GM12875 (cell line): ENCODE measurements around the gene RPTOR.

Experiments used
- H3K4me3 ChIP-seq: one replicate; pipeline ENCODE4 v1.5.1; 2011; ENCODE audit warnings: low read depth, low read length, control low read depth
- CTCF ChIP-seq: IDR thresholded peaks from 2 replicates; pipeline ENCODE4 v1.5.1; 2011; ENCODE audit warnings: low read depth, mild to moderate bottlenecking, control low read depth, inconsistent platforms, low read length, moderate library complexity, borderline replicate concordance; ENCODE audit not compliant: insufficient read depth

The RPTOR gene

GRCh38 chr17:80989586-80989913, 444.9 kb downstream of the RPTOR start:
- H3K4me3 ChIP-seq = no peak overlapping the region
- TF ChIP-seq CTCF = no peak

- H3K4me3 ChIP-seq = peak overlapping the region; percentile 69
- no peak for TF ChIP-seq CTCF
Measured at GRCh38 chr17:80990921-80991644, 446.4 kb downstream of the RPTOR start.

- H3K4me3 ChIP-seq = peak within 1 kb of the TSS; percentile 69
- TF ChIP-seq CTCF = 0 out of 2 replicates have a peak, but pooled peaks have one; percentile 11
Measured at GRCh38 chr17:80991645-80992076, 447.0 kb downstream of the RPTOR start, which contains the start of gene CHMP6. Gene CHMP6, plus strand, starts transcription at chr17:80991841. Its CDS starts 78 bp downstream, at chr17:80991919.

GRCh38 chr17:80992077-80992947, 447.7 kb downstream of the RPTOR start:
- no peak for TF ChIP-seq CTCF
- H3K4me3 ChIP-seq = peak overlapping the region; percentile 69

GRCh38 chr17:80992948-80993624, 448.4 kb downstream of the RPTOR start:
- no peak for TF ChIP-seq CTCF
- H3K4me3 ChIP-seq = no peak overlapping the region

- no peak overlapping the region for H3K4me3 ChIP-seq
- TF ChIP-seq CTCF = no peak
Measured at GRCh38 chr17:80995131-80995530, 450.5 kb downstream of the RPTOR start.
